GM12892 (cell line): ENCODE measurements around the gene DNAJC7.

Experiments
- POLR2A ChIP-seq: IDR thresholded peaks from 2 replicates; pipeline ENCODE4 v1.6.1; 2011; ENCODE audit warnings: low read depth, low read length, control low read depth
- POLR2AphosphoS5 ChIP-seq: IDR thresholded peaks from 2 replicates; pipeline ENCODE4 v1.6.1; 2011; ENCODE audit warnings: low read depth, low read length, control low read depth

DNA sequence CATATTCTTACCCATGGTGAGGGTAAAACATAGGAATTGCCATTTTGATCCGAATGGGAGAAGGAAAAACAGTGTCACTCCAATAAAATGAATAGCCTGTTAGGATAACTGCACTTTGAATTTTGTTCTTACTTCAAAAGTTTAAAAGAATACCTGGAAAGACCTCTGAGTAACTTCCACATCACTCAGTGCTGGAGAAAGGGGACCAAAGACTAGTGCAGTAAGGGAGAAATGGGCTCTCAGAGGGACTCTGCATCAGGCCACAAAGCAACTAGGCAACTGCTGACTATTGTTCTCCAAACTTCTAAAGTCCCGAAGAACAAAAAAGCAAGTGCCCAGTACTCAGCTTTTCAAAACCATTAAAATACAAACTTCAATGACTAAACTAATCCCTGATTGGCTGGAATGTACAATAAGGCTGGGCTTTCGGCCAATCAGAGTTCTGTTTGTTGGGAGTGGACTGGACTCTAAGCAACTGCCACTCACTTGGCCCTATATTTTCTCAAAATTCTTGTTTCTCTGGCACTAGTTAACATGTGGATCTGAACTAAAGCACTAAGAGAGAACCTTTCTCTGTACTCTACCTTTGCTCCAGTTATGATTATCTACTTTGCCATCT lies 6.2 kb downstream of the DNAJC7 start:
- no peak for TF ChIP-seq POLR2A
- no peak for TF ChIP-seq POLR2AphosphoS5
